HepG2 (cell line): ENCODE results near the gene ATAD3C. TPM values are rescaled to one million over a fixed set of nuclear protein-coding genes. Genes with fewer than 3 reads are reported as not detected.

Source experiments
- ATAD3A ChIP-seq: sonication (generic); formaldehyde crosslinking; IDR thresholded peaks from 2 replicates; pipeline ENCODE4 v1.4.0; 2020; ENCODE audit warnings: missing genetic modification reagents
- CREB3 ChIP-seq: sonication (generic); formaldehyde crosslinking; IDR thresholded peaks from 2 replicates; pipeline ENCODE4 v1.5.0; 2020; ENCODE audit warnings: missing genetic modification reagents
- CSRNP2 ChIP-seq: sonication (generic); formaldehyde crosslinking; conservative IDR thresholded peaks from 2 replicates; pipeline ENCODE4 v1.8.0; 2022; ENCODE audit warnings: low read depth, missing genetic modification reagents
- HNRNPUL1 ChIP-seq: fragments of 200-400 bp; formaldehyde crosslinking; IDR thresholded peaks from 2 replicates; pipeline ENCODE4 v1.6.1; 2017; ENCODE audit warnings: low read depth, mild to moderate bottlenecking, low read length, moderate library complexity
- JARID2 ChIP-seq: sonication (generic); formaldehyde crosslinking; IDR thresholded peaks from 2 replicates; pipeline ENCODE4 v1.8.1; 2023; ENCODE audit warnings: missing genetic modification reagents, inconsistent platforms; ENCODE audit not compliant: insufficient replicate concordance
- MNT ChIP-seq: fragments of 450-650 bp; IDR thresholded peaks from 2 replicates; pipeline ENCODE4 v1.6.1; 2016
- NFKBIZ ChIP-seq: IDR thresholded peaks from 2 replicates; pipeline ENCODE4 v1.6.1; 2018; ENCODE audit warnings: missing genetic modification reagents, missing compliant biosample characterization
- PCBP1 ChIP-seq: fragments of 200-400 bp; formaldehyde crosslinking; IDR thresholded peaks from 2 replicates; pipeline ENCODE4 v1.6.1; 2017; ENCODE audit warnings: mild to moderate bottlenecking, low read depth, low read length, borderline replicate concordance
- TERF1 ChIP-seq: sonication (generic); formaldehyde crosslinking; IDR thresholded peaks from 2 replicates; pipeline ENCODE4 v1.8.0; 2022; ENCODE audit warnings: mild to moderate bottlenecking, missing genetic modification reagents, moderate library complexity
- WIZ ChIP-seq: sonication (generic); formaldehyde crosslinking; IDR thresholded peaks from 2 replicates; pipeline ENCODE4 v1.5.1; 2020; ENCODE audit warnings: mild to moderate bottlenecking, missing genetic modification reagents
- ZFAT ChIP-seq: sonication (generic); formaldehyde crosslinking; conservative IDR thresholded peaks from 2 replicates; pipeline ENCODE4 v1.8.1; 2023; ENCODE audit warnings: missing genetic modification reagents, inconsistent platforms
- ZNF253 ChIP-seq: sonication (generic); formaldehyde crosslinking; IDR thresholded peaks from 2 replicates; pipeline ENCODE4 v1.8.0; 2022; ENCODE audit warnings: mild to moderate bottlenecking, missing genetic modification reagents, borderline replicate concordance
- ZNF749 ChIP-seq: sonication (generic); formaldehyde crosslinking; IDR thresholded peaks from 2 replicates; pipeline ENCODE4 v1.8.0; 2022; ENCODE audit warnings: mild to moderate bottlenecking, missing genetic modification reagents, moderate library complexity, borderline replicate concordance
- polyA plus RNA-seq, 8 experiments: library from polyadenylated mRNA; depleted of rRNA in 3 of 8; stranded (reverse) in 7 of 8; unstranded in 1 of 8; fragments of >200 nt; fragmentation: Illumina TruSeq in 4 of 8; extraction: Trizol in 4 of 8; gene quantifications; 2 replicates each; pipeline versions ENCODE4 v1.2.1 to v1.2.3, GENCODE V29; 2011 to 2016; ENCODE audit warnings: low read depth in 4 of 8, missing spikeins in 1 of 8, mixed read lengths in 1 of 8; ENCODE audit not compliant: insufficient read depth in 1 of 8
- total RNA-seq, 5 experiments: library from RNA; depleted of rRNA; stranded (reverse); fragments of >200 nt; fragmentation: Illumina TruSeq; extraction: Trizol; gene quantifications; 2 replicates each; pipeline ENCODE4 v1.2.3, GENCODE V29; 2016; ENCODE audit warnings: low read depth in 1 of 5
- TF ChIP-seq, protein P1 (sequence below): IDR thresholded peaks from 2 replicates; pipeline ENCODE4 v1.6.1; 2016; ENCODE audit warnings: mild to moderate bottlenecking, missing biosample characterization, missing genetic modification reagents
- TF ChIP-seq, protein P2 (sequence below): sonication (generic); formaldehyde crosslinking; IDR thresholded peaks from 2 replicates; pipeline ENCODE4 v1.9.0; 2021; ENCODE audit warnings: mild to moderate bottlenecking, missing genetic modification reagents

ATAD3C gene
- total and polyA plus RNA-seq, 2 of the 13 experiments (the other 11 are each of a cell fraction or from before 2014, with no cell fraction given), result 2.4 to 3.2 TPM

- TF ChIP-seq MNT (peak; percentile 94), ZNF749 (CRISPR knock-in tag) (peak; percentile 75; the same call in 1 of the 2 replicates), TERF1 (CRISPR knock-in tag) (no peak), CSRNP2 (CRISPR knock-in tag) (peak; percentile 16; the same call in 1 of the 2 replicates), CREB3 (CRISPR knock-in tag) (no peak), HNRNPUL1 (no peak), JARID2 (CRISPR knock-in tag) (no peak), ATAD3A (no peak), NFKBIZ (peak; percentile 70; the same call in 1 of the 2 replicates), ZFAT (CRISPR knock-in tag) (no peak), PCBP1 (no peak), ZNF253 (CRISPR knock-in tag) (no peak), WIZ (no peak)
- TF ChIP-seq, protein P1, sequence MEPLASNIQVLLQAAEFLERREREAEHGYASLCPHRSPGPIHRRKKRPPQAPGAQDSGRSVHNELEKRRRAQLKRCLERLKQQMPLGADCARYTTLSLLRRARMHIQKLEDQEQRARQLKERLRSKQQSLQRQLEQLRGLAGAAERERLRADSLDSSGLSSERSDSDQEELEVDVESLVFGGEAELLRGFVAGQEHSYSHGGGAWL, result peak; percentile 48; the same call in 1 of the 2 replicates
- TF ChIP-seq, protein P2, sequence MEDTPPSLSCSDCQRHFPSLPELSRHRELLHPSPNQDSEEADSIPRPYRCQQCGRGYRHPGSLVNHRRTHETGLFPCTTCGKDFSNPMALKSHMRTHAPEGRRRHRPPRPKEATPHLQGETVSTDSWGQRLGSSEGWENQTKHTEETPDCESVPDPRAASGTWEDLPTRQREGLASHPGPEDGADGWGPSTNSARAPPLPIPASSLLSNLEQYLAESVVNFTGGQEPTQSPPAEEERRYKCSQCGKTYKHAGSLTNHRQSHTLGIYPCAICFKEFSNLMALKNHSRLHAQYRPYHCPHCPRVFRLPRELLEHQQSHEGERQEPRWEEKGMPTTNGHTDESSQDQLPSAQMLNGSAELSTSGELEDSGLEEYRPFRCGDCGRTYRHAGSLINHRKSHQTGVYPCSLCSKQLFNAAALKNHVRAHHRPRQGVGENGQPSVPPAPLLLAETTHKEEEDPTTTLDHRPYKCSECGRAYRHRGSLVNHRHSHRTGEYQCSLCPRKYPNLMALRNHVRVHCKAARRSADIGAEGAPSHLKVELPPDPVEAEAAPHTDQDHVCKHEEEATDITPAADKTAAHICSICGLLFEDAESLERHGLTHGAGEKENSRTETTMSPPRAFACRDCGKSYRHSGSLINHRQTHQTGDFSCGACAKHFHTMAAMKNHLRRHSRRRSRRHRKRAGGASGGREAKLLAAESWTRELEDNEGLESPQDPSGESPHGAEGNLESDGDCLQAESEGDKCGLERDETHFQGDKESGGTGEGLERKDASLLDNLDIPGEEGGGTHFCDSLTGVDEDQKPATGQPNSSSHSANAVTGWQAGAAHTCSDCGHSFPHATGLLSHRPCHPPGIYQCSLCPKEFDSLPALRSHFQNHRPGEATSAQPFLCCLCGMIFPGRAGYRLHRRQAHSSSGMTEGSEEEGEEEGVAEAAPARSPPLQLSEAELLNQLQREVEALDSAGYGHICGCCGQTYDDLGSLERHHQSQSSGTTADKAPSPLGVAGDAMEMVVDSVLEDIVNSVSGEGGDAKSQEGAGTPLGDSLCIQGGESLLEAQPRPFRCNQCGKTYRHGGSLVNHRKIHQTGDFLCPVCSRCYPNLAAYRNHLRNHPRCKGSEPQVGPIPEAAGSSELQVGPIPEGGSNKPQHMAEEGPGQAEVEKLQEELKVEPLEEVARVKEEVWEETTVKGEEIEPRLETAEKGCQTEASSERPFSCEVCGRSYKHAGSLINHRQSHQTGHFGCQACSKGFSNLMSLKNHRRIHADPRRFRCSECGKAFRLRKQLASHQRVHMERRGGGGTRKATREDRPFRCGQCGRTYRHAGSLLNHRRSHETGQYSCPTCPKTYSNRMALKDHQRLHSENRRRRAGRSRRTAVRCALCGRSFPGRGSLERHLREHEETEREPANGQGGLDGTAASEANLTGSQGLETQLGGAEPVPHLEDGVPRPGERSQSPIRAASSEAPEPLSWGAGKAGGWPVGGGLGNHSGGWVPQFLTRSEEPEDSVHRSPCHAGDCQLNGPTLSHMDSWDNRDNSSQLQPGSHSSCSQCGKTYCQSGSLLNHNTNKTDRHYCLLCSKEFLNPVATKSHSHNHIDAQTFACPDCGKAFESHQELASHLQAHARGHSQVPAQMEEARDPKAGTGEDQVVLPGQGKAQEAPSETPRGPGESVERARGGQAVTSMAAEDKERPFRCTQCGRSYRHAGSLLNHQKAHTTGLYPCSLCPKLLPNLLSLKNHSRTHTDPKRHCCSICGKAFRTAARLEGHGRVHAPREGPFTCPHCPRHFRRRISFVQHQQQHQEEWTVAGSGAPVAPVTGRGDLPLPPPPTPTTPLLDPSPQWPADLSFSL (CRISPR knock-in tag), result no peak; the same call in 1 of the 2 replicates
These were observed 48.7 kb upstream of the ATAD3C start (continued) for GRCh38 chr1:1400576-1401456.
